Adrenal gland (tissue), 5 donors: ENCODE measurements around the gene RPL19.

ENCODE experiments used
- CTCF ChIP-seq, 6 experiments: fragments of 450-650 bp in 4 of 6; fragments of 200-600 bp in 2 of 6; sonication (generic) in 1 of 6; IDR thresholded peaks; 1 replicate in 5 of 6; 2 replicates in 1 of 6; pipeline versions ENCODE4 v1.5.1 to v1.8.0; 2016 to 2021; ENCODE audit warnings: antibody characterized with exemption in 6 of 6, mild to moderate bottlenecking in 2 of 6, moderate library complexity in 1 of 6
- POLR2A ChIP-seq, 2 donors: fragments of 450-650 bp; IDR thresholded peaks; one replicate each; pipeline ENCODE4 v1.6.1; 2017; ENCODE audit warnings: antibody characterized with exemption in 2 of 2, mild to moderate bottlenecking in 2 of 2, moderate library complexity in 1 of 2
- donor health status: DM: no; HTN: no; CAD: no.

- TF ChIP-seq CTCF (IDR thresholded peaks at IDR 0.05) (no peak), POLR2A (IDR thresholded peaks at IDR 0.05) (no peak)
Measured at GRCh38 chr17:39222866-39223834, 23.1 kb downstream of the RPL19 start.
